A673 (cell line): ENCODE measurements around the gene SERINC5.

ENCODE experiments used
- CTCF ChIP-seq: fragments of 300-800, 200-600 bp; sonication (generic); conservative IDR thresholded peaks from 2 replicates; pipeline ENCODE4 v1.5.1; 2017; ENCODE audit warnings: low read depth, mild to moderate bottlenecking, antibody characterized with exemption, low read length, moderate library complexity, mixed read lengths
- EZH2 ChIP-seq: fragments of 200-600 bp; sonication (generic); IDR thresholded peaks from 2 replicates; pipeline ENCODE4 v1.6.1; 2017; ENCODE audit warnings: borderline replicate concordance, low read depth, mild to moderate bottlenecking, mixed read lengths, antibody characterized with exemption, low read length; ENCODE audit not compliant: poor library complexity, severe bottlenecking

- TF ChIP-seq CTCF (no peak), EZH2 (no peak)
Observed at GRCh38 chr5:80139466-80139972, 116.3 kb downstream of the SERINC5 start.
